AG09309 (cell line): Measurements from ENCODE around the gene SLC6A1.

Source experiments
- DNase-seq: peaks from one replicate; pipeline ENCODE4 v3.0.0-alpha.2; 2010; ENCODE audit warnings: low read depth
- H3K4me3 ChIP-seq: 2 replicates; pipeline ENCODE4 v1.5.1; 2011; ENCODE audit warnings: mild to moderate bottlenecking, low read depth, low read length, moderate library complexity; ENCODE audit not compliant: control insufficient read depth
- TF ChIP-seq, protein P1 (sequence below): IDR thresholded peaks from 2 replicates; pipeline ENCODE4 v1.5.1; 2011; ENCODE audit warnings: mild to moderate bottlenecking, low read depth, low read length, inconsistent platforms; ENCODE audit not compliant: insufficient read depth, control insufficient read depth; ENCODE audit errors: missing control alignments

SLC6A1 gene

DNA sequence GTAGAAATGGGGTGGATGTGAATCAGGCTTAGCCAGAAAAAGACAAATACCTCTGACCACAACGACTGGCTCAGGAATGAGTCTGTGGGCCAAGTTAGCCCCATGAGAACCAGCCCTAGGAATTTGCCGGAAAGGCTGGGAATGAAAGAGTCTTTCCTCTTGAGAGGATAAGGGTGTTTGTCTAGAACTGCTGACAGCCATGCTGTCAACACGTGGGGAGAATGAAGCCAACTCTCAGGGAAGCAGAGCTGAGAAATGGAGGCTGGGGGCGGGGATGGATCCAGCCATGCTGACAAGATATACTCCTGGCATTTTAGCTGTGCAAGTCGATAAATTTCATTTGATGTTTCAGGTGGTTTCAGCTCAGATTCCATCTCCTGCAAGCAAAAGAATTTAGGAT, 10.6 kb upstream of the SLC6A1 start:
- TF ChIP-seq, protein P1, sequence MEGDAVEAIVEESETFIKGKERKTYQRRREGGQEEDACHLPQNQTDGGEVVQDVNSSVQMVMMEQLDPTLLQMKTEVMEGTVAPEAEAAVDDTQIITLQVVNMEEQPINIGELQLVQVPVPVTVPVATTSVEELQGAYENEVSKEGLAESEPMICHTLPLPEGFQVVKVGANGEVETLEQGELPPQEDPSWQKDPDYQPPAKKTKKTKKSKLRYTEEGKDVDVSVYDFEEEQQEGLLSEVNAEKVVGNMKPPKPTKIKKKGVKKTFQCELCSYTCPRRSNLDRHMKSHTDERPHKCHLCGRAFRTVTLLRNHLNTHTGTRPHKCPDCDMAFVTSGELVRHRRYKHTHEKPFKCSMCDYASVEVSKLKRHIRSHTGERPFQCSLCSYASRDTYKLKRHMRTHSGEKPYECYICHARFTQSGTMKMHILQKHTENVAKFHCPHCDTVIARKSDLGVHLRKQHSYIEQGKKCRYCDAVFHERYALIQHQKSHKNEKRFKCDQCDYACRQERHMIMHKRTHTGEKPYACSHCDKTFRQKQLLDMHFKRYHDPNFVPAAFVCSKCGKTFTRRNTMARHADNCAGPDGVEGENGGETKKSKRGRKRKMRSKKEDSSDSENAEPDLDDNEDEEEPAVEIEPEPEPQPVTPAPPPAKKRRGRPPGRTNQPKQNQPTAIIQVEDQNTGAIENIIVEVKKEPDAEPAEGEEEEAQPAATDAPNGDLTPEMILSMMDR: no peak
- no peak overlapping the region for H3K4me3 ChIP-seq
- DNase-seq: no peak

DNA sequence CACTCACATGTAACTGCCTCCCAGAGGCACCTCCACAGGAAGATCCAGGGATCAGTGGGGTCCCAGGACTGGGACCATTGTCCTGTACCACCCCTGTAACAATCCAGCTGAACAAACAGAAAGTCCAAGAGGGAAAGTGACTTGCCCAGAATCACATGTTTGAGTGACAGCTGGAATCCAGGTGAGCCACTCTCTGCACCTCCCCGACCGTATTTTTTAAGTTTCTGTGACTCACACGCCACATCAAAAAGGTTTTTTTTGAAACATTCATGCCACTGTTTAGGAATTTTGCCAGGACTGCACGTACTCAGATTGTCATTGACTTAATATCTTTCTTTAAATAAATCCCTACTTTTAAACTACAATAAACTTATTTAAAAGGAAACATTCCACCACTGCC, 9.8 kb upstream of the SLC6A1 start:
- no peak overlapping the region for H3K4me3 ChIP-seq
- TF ChIP-seq, protein P1: no peak
- no peak for DNase-seq

DNA sequence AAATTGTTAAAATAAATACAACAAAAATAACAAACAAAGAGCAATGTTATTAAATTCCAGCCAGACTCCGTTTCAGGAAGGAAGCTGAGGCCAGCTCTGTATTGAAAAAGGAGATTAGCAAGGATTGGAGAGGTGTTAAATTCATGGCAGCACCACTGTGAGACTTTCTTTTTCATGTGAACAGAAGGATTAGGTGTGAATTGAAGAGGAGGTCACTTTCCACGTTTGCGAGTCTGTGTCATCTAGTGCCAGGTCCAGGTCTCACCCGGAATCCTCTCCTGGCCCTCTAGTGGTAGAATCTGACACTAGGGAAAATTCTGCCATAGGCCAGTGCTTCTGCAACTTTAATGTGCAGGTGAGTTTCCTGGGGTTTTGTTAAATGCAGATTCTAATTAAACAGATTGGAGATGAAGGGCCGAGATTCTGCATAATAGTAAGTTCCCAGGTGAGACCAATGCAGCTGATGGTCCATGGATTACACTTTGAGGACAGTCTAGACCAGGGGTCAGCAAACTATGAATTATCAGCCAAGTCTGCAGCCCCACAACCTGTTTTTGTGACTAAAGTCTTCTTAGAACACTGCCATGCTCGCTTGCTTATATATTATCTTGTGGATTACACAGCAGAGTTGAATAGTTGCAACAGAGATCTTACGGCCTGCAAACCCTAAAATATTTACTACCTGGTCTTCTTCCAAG, 9.2 kb upstream of the SLC6A1 start:
- DNase-seq: no peak
- no peak overlapping the region for H3K4me3 ChIP-seq
- TF ChIP-seq, protein P1: peak; percentile 88

DNA sequence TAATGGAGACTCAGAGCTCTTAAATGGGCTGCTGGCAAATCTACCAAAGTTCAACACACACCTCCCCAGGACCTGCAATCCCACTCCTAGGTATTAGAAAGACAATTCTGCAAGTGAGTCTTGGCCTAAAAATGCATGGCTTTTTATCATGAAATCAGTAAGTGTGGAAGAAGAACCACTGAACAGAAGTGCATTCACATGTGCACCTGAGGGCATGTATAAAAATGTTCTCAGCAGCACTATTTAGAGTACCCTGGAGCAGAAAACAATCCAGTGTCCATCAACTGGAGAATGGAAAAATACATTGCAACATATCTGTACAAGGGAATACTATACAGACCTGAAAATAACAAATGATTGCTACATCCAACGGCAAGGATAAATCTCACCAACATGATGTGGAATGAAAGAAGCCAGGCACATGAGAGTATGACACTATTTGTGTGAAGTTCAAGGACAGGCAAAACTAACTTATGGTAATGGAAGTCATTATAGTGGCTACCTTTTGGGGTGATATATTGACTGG, 8.1 kb upstream of the SLC6A1 start:
- DNase-seq: no peak
- TF ChIP-seq, protein P1: no peak
- no peak overlapping the region for H3K4me3 ChIP-seq

DNA sequence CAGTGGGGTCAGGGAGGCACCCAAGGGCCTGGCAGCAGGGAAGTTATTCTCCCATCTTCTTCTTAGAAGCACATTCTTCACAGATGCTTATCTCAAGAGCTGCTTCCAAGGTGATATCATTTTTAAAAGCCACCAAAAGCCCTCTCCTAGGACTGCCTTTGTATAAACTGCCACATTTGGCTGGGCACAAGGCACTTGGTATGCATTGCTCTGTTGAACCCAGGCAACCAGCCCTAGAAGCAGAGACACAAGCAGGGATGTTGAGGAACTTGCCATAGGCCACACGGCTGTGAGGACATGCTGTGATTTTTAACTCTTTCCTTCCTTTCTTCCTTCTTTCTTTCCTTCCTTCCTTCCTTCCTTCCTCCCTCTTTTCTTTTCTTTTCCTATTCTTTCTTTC, 7.4 kb upstream of the SLC6A1 start:
- no peak for DNase-seq
- no peak overlapping the region for H3K4me3 ChIP-seq
- TF ChIP-seq, protein P1: no peak

DNA sequence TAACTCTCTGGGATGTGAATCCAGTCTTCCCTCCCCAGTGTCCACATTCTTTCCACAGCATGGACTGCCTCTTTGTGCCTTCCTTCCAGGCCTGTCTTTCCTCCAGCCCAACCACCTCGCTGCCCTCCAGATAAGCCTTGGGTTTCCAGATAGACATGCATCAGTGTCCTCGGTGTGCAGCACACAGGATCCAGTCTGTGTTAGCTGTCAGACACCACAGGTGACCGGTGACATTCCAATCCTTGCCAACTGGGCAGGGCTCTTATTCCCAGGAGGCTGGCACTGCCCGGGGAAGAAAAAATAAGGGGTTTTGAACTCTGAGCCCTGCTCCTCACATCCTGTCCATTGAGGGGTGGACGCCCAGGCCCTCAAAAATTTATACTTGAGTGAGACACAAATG, 6.0 kb upstream of the SLC6A1 start:
- DNase-seq: no peak
- H3K4me3 ChIP-seq: no peak overlapping the region
- TF ChIP-seq, protein P1: no peak
